ENCODE data around the gene SMARCAD1. TPM values are rescaled to one million over a fixed set of nuclear protein-coding genes. Genes with fewer than 3 reads are reported as not detected.

SMARCAD1 gene
- total RNA-seq, 1 experiment from 2014 or later, result 17.0 TPM

DNA sequence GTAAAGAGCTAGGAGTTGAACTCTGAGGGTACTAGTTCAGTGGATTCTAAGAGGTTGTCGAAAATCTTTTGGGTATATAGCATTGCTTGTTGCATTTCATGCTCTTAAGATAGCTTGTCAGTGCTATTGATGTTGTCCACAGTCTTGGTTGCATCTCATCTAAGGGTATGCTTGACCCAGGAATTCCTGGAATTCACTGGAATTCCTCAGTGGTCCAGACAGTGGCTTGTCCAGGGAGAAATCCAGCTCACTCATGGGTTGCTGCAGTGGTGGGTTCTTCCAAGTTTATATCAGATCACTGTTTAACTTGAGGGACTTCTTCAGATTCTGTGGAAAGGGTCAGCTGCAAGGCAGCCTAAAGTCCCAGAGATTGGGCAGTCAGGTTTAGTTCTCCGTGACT, 29.8 kb upstream of the SMARCAD1 start:
- Histone ChIP-seq H3K4me2 (ENCODE audit: low read length) (no peak overlapping the region), H4K20me1 (ENCODE audit: low read length) (no peaks in the 10 kb centered on the region), H3K36me3 (ENCODE audit: low read depth, low read length) (no peaks in the 10 kb centered on the region), H3K9me2 (replicated peaks; ENCODE audit: low read length) (no peaks in the 10 kb centered on the region), H3K27ac (ENCODE audit: low read length) (no peak overlapping the region), H3K4me3 (ENCODE audit: low read length) (no peak overlapping the region), H3K4me1 (ENCODE audit: insufficient read depth, low read length) (no peaks in the 10 kb centered on the region), H3F3A (ENCODE audit: low read length, unreplicated experiment) (no peaks in the 10 kb centered on the region), H3K79me2 (ENCODE audit: low read length) (no peaks in the 10 kb centered on the region), H3K9me3 (ENCODE audit: low read length) (no peaks in the 10 kb centered on the region), H3K9ac (ENCODE audit: low read length) (no peak overlapping the region), H2AFZ (ENCODE audit: low read length) (no peak overlapping the region), H3K27me3 (ENCODE audit: low read length) (peaks cover 13% of the 10 kb centered on the region; the same call in 1 of the 2 replicates)
- ATAC-seq (no peak), DNase-seq (no peak)
- CTCF ChIA-PET, result no interaction called here
- no TSS peak for BruUV-seq (replicated peaks)
- TF ChIP-seq CTCF (conservative IDR thresholded peaks at IDR 0.05; ENCODE audit: low read depth, low read length) (no peak), EZH2 (IDR thresholded peaks at IDR 0.05; ENCODE audit: low read length, unreplicated experiment) (no peak), EZH2phosphoT487 (IDR thresholded peaks at IDR 0.05; ENCODE audit: borderline replicate concordance, low read length) (no peak)
- intact Hi-C loops (cut with micrococcal nuclease), result no loop called here
- POLR2A ChIA-PET (ENCODE audit: unreplicated experiment), result no interaction called here

GRCh38 chr4:94181815-94182214, 25.9 kb upstream of the SMARCAD1 start:
- H3K4me1 ChIP-seq (ENCODE audit: insufficient read depth, low read length), result no peaks in the 10 kb centered on the region
- ChIA-PET POLR2A (ENCODE audit: unreplicated experiment) (no interaction called here), CTCF (no interaction called here)
- no peaks in the 10 kb centered on the region for H3K36me3 ChIP-seq (ENCODE audit: low read depth, low read length)
- no peak for DNase-seq
- no peak overlapping the region for H3K9ac ChIP-seq (ENCODE audit: low read length)
- no peak overlapping the region for H3K4me2 ChIP-seq (ENCODE audit: low read length)
- H3K4me3 ChIP-seq (ENCODE audit: low read length), result no peak overlapping the region
- H3K9me2 ChIP-seq (replicated peaks; ENCODE audit: low read length), result no peaks in the 10 kb centered on the region
- peaks cover 6% of the 10 kb centered on the region; the same call in 1 of the 2 replicates for H3K27me3 ChIP-seq (ENCODE audit: low read length)
- H3F3A ChIP-seq (ENCODE audit: low read length, unreplicated experiment), result no peaks in the 10 kb centered on the region
- no peak overlapping the region for H2AFZ ChIP-seq (ENCODE audit: low read length)
- no TSS peak for BruUV-seq (replicated peaks)
- intact Hi-C loops (cut with micrococcal nuclease), result no loop called here
- no peaks in the 10 kb centered on the region for H4K20me1 ChIP-seq (ENCODE audit: low read length)
- H3K27ac ChIP-seq (ENCODE audit: low read length), result no peak overlapping the region
- no peaks in the 10 kb centered on the region for H3K9me3 ChIP-seq (ENCODE audit: low read length)
- ATAC-seq, result no peak
- no peak for TF ChIP-seq EZH2 (IDR thresholded peaks at IDR 0.05; ENCODE audit: low read length, unreplicated experiment)
- no peak for TF ChIP-seq CTCF (conservative IDR thresholded peaks at IDR 0.05; ENCODE audit: low read depth, low read length)
- TF ChIP-seq EZH2phosphoT487 (IDR thresholded peaks at IDR 0.05; ENCODE audit: borderline replicate concordance, low read length), result no peak
- H3K79me2 ChIP-seq (ENCODE audit: low read length), result no peaks in the 10 kb centered on the region

GRCh38 chr4:94202769-94203168, 4.9 kb upstream of the SMARCAD1 start:
- Histone ChIP-seq H3K27me3 (ENCODE audit: low read length) (no peaks in the 10 kb centered on the region), H3K9me3 (ENCODE audit: low read length) (no peaks in the 10 kb centered on the region), H3K4me3 (ENCODE audit: low read length) (no peak overlapping the region), H3K4me1 (ENCODE audit: insufficient read depth, low read length) (no peaks in the 10 kb centered on the region), H3K9ac (ENCODE audit: low read length) (no peak overlapping the region), H3K9me2 (replicated peaks; ENCODE audit: low read length) (no peaks in the 10 kb centered on the region), H3K36me3 (ENCODE audit: low read depth, low read length) (no peaks in the 10 kb centered on the region), H3F3A (ENCODE audit: low read length, unreplicated experiment) (no peaks in the 10 kb centered on the region), H2AFZ (ENCODE audit: low read length) (no peak overlapping the region), H3K27ac (ENCODE audit: low read length) (no peak overlapping the region), H3K4me2 (ENCODE audit: low read length) (no peak overlapping the region), H4K20me1 (ENCODE audit: low read length) (no peaks in the 10 kb centered on the region), H3K79me2 (ENCODE audit: low read length) (peaks cover under 1% of the 10 kb centered on the region; the same call in 1 of the 2 replicates)
- ATAC-seq (no peak), DNase-seq (no peak)
- ChIA-PET CTCF (no interaction called here), POLR2A (ENCODE audit: unreplicated experiment) (no interaction called here)
- BruUV-seq (replicated peaks), result no TSS peak
- intact Hi-C loops (cut with micrococcal nuclease), result no loop called here
- TF ChIP-seq CTCF (conservative IDR thresholded peaks at IDR 0.05; ENCODE audit: low read depth, low read length) (no peak), EZH2phosphoT487 (IDR thresholded peaks at IDR 0.05; ENCODE audit: borderline replicate concordance, low read length) (no peak), EZH2 (IDR thresholded peaks at IDR 0.05; ENCODE audit: low read length, unreplicated experiment) (no peak)
